HG03469 (cell line): ENCODE measurements around the gene TRAF4.

Experiments
- ATAC-seq: cut with Tn5 transposase; IDR thresholded peaks from one replicate; pipeline ENCODE4 v1.9.1; 2021; ENCODE audit warnings: mild to moderate bottlenecking, moderate library complexity, moderate number of reproducible peaks; ENCODE audit not compliant: unreplicated experiment

Gene TRAF4, protein sequence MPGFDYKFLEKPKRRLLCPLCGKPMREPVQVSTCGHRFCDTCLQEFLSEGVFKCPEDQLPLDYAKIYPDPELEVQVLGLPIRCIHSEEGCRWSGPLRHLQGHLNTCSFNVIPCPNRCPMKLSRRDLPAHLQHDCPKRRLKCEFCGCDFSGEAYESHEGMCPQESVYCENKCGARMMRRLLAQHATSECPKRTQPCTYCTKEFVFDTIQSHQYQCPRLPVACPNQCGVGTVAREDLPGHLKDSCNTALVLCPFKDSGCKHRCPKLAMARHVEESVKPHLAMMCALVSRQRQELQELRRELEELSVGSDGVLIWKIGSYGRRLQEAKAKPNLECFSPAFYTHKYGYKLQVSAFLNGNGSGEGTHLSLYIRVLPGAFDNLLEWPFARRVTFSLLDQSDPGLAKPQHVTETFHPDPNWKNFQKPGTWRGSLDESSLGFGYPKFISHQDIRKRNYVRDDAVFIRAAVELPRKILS

DNA sequence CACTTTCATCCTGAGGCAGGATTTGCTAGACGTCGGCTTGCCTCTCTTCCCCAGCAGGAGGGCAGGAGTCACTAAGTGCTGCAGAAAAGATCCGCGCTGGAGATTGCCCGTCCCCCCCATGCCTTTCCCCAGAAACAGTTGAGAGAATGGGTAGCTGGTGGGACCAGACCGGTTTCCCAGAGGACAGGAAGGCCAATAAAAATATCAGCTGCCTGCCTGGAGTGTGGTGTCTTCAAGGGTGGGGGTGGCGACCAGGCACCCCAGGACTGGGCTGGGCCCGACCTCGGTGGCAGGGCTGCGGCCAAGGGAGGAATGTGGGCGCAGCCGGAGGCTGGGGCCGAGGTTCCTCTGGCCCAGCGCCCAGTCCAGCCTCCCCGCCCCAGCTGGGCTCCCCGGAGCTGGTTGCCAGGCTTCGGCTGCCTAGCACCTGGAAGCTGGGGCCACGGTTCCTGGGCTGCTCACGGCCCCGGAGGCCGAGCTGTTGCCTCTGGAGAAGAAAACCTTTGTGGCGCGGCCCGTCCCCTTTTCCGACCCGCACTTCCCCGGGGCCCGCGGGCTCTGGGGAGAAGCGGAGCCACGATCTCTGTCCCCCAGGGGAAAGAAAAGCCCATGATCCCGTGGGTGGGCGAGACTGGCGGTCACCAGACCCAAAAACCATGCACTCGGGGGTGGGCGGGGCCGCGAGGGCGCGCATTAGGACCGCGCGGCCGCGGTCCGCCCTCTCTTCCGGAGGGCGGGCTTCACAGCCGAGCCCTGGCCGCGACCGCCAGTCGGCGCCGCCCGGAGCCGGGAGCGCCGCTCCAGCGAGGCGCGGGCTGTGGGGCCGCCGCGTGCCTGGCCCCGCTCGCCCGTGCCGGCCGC, at the start of gene TRAF4:
TRAF4 (plus strand) TSS at position 769 of the 861 bp plus-strand sequence. CDS start 102 bp downstream, outside the sequence.
- peak; percentile 30 for ATAC-seq

DNA sequence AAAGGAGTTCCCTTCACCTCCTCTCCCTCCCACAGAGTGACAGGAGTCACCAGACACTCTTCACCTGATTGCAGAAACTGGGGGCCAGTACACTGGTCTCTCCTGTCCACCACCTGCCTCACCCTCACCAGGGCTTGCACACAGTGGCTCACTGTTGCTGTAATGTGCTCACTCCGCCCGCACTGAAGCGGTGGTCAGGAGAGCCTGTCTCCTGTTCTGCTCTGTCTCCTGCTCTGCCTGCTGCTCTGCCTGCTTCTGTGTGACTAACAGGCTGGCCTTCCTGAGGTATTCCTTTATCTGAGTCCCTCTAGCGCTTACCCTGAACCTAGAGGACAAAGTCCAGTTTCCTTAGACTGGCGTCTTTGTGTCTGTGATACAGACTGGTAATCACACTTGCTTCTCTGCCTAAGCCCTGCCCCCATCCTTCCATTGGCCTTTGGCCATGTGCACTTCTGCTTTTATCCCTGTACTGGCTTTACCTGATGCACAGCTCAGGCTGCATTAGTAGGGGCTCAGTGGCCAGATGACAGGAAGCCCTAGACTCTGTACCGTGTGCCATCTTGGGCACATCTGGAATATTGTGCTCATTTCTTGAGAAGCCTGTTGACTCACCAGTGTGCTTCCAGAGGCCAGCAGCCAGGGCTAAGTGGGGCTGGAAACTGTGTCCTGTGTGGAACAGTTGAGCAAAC, 45.4 kb upstream of the TRAF4 start:
- ATAC-seq = no peak

DNA sequence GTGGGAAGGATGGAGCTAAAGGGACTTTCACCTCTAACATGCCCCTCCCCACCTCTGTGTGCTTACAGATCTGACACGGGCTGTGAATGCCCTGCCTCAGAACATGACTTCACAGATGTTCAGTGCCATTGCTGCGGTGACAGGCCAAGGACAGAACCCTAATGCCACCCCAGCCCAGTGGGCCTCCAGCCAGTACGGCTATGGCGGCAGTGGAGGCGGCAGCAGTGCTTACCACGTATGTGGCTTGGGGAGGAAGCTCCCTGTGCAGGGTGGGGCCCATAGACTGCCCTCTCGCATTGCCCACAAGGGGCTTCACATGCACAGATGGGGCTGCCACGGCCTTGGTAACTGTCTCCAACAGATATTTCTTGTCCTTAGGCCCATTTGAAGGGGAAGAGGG, 43.5 kb upstream of the TRAF4 start:
- no peak for ATAC-seq

DNA sequence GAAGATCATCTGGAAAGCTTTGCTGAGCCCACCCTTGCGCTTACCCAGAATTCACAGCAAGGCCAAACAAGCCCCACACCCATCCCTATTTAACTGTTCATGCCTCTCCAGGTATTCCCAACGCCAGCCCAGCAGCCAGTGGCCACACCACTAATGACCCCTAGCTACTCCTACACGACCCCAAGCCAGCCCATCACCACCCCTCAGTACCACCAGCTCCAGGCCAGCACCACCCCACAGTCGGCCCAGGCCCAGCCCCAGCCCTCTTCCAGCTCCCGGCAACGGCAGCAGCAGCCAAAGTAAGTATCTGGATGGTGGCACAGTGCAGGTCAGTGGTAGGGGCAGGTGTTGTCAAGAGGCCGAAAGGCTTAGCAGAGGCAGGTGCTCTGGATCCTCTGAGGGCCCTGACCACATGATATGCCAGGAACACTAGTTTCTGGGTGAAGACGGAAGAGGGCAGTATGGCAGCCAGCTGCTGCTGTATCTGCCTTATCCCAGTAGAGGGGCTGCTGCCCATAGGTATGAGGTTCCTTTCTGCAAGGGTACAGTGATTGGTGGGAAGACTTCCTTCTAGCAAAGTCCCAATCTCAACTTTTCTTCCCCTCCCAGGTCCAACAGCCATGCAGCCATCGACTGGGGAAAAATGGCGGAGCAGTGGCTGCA, 42.9 kb upstream of the TRAF4 start:
- no peak for ATAC-seq

DNA sequence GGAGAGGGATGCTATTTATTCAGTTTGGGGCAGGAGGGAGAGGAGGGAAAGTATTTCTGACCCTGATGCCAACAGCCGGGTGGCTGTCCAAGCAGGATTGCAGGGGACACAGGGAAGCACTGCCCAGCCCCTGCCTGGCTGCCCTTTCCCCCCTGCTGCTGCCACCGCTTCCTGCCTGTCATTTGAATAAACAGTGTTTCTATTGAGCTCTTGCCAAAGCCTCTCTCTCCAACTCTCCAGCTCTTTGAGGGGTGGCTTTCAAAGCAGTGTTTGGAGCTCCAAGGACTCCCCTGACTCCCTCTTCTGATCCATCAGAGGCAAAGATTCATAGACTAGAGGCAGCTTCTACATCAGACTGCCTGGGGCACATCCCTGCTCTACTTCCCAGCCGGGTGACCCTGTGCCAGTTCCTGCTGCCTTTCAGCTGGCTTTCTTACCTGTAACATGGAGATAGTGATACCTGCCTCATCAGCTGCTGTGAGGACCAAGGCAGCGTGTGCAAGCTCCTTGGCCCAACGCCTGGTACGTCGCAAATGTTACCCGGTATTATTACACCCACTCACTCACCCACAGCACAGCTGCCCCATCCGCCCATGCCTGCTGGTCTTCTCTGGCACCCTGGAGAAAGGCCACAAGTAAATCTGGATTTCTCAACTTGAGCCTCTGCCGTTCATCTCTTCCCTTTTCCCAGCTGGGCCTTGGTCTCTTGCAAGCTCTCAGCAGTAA, 41.6 kb upstream of the TRAF4 start:
- ATAC-seq = no peak

DNA sequence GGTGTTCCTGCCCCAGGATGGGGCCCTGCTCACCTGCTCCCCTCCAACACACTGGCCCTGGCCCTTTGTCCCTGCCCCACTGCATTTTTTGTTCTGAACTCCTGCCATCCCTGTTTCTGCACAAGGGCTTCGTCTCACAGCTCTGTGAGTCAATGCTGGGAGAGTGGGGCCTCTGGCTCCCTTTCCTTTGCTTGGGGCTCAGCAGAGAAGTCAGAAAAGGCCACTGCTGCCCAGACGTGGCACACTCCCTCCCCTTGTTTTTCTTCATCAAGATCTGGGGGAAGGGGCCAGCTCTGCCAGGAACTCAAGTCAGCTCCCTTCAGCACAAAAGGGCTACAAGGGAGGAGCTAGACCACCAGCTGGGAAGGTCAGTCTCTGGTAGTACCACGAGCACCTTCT, 41.1 kb upstream of the TRAF4 start:
- no peak for ATAC-seq

DNA sequence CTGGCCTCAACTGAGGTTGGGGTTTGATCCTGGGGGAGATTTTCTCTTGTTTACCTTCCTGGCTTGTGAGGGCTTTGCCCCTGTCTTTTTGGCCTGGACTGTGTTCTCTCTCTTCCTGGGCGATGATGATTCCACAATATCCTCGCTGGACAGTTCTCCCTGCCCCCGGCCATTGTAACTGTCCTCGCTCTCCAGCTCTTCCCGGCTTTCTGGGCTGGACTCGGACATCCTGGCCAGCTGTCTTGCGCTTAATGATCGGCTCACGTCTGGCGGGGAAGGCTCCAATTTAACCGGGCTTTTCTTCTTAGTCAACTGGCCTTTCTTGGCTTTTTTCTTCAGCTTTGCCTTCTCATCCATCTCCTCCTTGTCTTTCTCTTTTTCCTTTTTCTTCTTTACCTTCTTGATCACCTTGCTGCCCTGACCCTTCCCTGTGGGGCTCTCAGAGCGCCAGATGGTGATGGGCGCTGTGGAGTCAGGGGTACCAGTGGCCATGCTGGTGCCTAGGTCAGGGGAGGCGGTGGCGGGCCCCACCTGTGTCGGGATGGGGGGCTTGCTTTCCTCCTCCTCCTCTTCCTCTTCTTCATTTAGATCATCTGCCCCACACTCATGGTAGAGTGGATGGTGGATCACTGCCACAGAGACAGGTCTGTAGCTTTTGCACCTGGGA, 40.1 kb upstream of the TRAF4 start:
- no peak for ATAC-seq

DNA sequence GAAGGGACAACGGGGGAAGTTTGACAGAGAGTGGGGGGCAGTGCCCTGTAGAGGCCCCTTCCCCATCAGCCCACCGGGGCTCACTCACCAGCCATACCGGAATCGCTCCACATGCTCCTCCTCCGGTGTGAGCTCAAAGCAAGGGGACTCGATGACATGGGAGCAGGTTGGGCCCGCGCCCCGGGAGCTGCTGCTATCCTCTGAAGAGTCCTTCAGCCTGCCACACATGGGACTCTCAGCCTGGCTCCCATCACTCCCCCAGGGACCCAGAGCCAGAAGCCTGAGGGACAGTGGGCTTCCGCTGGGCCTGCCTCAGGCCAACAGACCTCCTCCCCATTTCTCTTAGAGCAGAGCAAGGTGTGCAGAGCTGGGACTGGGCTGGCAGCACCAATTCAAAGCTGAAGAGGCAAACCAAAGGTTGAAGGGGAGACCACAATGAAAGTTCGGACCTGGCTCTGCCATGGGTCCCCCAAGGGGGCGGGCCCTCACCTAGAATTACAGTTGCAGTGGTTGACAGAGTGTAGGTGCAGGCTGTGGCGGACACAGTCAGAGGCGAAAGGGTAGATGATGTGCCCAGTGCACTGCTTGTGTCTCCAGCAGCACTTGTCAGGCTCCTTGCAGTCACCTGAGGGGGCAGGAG, 39.5 kb upstream of the TRAF4 start:
- no peak for ATAC-seq

DNA sequence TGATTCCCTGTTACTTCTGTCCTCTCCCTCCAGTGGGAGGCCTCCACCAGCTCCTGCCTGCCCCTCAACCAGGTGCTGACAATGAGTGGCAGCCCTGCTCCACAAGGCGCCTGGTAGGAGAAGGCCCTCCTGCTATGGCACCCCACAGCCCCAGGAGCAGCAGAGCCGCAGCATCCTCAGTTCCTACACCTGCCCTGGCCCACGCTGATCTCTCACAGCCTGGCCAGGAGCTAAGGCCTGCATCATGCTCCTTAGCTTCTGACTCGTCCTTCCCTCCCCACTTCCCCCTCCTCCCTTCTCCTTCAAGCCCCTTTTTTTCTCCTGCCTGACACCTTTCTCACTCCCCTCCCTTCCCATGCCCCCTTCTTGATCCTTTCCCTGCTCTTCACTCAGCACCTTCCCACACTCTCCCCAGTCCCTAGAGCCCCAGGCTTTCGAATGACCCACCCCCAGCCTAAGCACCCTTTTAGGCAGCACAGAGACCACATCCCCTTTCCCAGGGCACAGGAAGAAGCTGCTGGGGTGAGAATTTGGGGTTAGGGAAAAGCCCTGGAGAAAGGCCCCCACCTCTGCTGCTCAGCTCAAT, 38.6 kb upstream of the TRAF4 start:
- ATAC-seq = no peak

DNA sequence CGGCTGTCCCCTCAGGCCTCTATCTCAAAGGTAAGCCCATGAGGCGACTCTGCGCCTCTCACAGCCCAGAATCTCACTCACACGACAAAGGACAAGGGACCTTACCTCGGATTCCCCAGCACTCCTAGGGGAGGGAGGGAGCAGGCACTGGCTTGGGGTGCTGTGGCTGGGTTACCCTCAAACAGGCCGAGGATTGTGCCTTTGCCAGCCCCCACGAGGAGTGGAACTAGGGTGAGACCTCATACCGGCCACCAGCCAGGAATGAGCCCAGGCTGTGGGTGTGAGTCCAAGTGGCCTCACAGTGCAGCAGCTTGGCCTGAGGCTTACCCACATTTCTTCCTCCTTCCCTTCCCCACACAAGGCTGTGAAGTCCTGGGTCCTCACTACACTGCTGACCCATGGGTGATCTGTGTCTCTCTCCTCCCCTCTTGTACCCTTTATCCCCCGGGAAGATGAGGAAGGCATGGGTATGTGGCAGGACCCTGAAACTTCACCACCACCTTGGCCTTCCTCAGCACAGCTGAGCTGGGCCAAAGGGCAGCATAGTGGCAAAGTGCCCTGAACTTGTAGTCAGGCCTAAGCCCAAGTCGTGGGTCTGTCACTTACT, 38.0 kb upstream of the TRAF4 start:
- ATAC-seq = no peak

DNA sequence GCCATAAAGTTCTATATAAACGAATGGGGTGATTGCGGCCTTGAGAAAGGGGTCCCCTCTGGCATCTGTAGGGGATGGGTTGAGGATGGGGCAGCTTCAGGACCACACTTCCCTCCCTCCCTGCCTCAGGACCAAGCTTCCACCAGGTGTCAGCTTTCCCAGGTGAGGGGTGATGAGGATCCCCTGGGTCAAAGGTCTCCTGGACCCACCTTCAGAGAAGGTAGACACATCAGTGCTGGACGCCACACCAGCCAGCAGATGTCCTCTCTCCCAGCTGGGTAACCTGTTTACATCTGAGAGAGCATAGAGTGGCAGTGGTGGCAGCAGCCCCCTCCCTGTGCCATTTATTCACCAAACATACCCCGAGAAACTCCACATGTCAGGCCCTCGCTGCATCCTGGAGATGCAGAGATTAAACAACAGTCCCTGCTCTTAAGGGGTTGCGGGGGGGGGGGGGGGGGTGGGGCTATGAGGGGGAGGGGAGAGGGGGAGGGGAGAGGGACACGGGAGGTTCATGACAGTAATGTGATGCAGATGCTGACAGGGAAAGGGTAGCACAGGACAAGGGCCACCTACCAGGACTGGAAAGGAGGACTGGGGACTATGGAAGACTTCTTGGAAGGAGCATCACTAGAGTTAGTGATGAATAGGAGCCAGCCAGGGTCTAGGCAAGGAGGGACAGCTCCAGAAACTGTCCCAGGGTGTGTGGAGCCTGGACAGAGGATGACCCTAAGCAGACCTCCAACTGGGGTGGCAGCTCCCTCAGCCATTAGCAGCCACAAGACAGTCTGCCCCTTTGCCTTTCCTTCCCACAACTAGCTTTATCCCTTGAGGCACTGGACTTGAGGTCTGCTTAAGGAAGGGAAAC, 37.1 kb upstream of the TRAF4 start:
- ATAC-seq = no peak

DNA sequence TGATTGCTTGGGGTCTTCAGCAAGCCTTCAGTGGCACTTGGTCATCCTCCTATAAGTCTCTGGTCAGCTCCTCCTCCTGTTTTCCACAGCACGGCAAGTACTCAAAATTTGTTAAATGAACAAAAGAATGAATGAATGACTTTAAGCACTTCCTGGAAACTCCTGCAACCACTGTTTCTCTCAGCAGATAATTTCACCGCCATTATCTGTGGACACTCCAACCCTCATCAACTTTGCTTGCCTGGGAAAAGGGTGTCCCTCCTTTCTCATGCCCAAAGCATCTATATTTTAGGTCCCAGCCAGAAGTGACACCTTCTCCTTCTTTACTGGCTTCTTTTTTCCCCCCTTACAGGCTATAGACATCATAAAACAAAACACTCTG, 36.5 kb upstream of the TRAF4 start:
- no peak for ATAC-seq

DNA sequence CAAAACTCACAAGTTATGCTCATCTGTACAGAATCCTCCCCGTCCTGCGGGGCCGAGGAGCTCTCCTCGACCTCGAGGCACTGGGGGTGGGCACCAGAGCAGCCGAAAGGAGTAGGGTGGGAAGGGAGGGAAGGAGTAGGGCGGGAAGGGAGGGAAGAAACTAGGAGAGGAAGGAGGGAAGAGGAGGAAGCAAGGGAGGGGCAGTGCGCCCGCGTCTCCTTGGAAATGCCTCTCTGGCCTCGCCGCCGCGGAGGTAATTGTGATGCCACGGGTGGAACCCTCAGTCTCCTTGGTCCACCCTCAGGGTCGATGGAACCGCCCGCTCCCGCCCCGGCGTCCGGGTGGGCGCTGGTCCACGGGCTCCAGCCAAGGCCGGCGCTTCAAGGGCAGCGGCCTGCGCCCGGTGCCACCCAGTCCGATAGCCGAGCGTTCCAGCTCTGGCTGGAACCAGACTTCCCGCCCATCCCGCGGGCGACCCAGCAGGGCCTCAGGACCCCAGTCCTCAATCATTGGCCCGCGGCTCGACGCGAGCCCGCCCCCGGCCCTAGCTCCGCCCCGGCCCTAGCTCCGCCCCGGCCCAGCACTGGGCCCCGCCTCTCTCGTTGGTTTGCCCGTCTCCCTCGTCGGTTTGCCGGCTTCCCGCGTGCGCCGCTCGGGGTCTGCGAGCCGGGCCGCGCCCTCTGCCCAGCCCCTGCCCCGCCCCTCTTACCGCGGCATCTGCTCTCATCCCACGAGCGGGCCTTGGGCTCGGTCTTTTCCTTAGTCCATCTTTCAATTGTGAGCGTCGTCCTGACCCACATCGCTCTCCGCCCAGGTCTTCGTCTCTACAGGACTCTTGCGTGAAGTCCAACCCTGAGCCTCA, 32.7 kb upstream of the TRAF4 start:
- peak; percentile 56 for ATAC-seq

DNA sequence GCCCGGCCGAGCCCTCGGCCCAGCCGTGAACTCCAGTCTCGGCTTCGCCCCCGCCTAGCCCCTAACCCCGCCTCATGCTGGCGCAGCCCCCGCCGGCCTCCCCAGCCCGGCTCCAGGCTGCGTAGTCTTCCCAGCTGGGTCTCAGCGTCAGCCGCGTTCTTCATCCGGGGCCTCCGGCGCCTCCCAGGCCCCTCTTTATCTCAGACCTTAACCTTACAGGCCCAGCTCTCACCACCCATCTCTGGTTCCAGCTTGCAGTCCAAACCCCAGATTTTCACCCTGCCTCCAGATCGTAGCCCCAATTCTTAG, 32.1 kb upstream of the TRAF4 start, which contains the start of gene PROCA1:
PROCA1 (minus strand) TSS at position 166 of the 309 bp plus-strand sequence. CDS start 228 bp downstream, outside the sequence.
- no peak for ATAC-seq

DNA sequence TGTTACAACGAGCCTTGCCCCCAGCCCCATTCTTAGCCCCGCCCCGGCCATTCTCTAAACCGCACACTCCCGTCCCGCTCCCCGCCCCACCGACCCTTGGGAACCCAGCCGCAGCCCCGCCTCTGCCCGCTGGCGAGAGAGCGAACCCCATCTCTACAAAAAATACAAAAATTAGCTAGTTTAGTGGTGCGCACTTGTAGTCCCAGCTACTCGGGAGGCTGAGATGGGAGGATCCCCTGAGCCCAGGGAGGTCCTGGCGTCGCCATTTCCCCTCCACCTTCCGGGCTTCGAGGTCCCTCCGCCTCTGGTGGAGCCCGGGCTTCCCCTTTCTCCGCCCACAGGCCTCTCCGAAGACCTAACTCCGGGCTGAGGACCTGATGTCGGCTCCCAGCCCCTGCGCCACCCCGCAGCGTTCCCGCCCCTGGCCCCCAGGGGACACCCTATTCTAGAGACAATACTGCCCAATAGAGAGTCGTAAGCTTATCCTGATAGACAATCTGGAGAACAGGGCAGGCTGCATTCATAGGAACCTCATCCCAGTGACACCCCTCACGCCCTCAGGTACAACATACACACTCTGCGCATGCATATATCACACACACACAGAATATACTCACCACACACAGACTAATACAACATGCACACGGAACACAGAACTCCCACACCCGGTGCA, 31.6 kb upstream of the TRAF4 start:
- no peak for ATAC-seq
